Measurements from ENCODE around the gene MGARP. TPM values are rescaled to one million over a fixed set of nuclear protein-coding genes. Genes with fewer than 3 reads are reported as not detected.
A peak's percentile ranks its signal among the peaks of the same experiment; 100 is the strongest.

Gene MGARP
- total and polyA plus RNA-seq, 2 of the 4 experiments (the other 2 are of a cell fraction): 34.7 to 35.0 TPM

GRCh38 chr4:139246166-139246565 lies 33.9 kb downstream of the MGARP start:
- H3K27me3 ChIP-seq (ENCODE audit: control insufficient read depth, insufficient read depth, low read length): no peaks in the 10 kb centered on the region
- peak overlapping the region; percentile 92 for H2BK20ac ChIP-seq (ENCODE audit: low read depth, low read length)
- CTCF ChIA-PET: interaction anchor here (0.7 kb wide), 1 partner anchor 65 kb away, joined by 3 read pairs; no protein-coding TSS in a partner anchor
- H3K79me1 ChIP-seq (ENCODE audit: low read depth in 1 of 2, low read length in 2 of 2): no peaks in the 10 kb centered on the region; a peak in 1 of 4 replicates
- POLR2A ChIA-PET (ENCODE audit: unreplicated experiment): no interaction called here
- in situ Hi-C loops (cut with MboI; ENCODE audit: low sequenced_read_pairs) (no loop called here), intact Hi-C loops (cut with micrococcal nuclease) (no loop called here), dilution Hi-C loops (cut with HindIII; ENCODE audit: low sequenced_read_pairs, unreplicated experiment) (no loop called here)
- peak overlapping the region; percentile 95 for H4K5ac ChIP-seq (ENCODE audit: low read depth, low read length)
- peaks cover 9% of the 10 kb centered on the region for H3K9me1 ChIP-seq (ENCODE audit: insufficient read depth, low read length)
- H3K36me3 ChIP-seq (ENCODE audit: control insufficient read depth, insufficient read depth, low read length): no peaks in the 10 kb centered on the region
- H3K18ac ChIP-seq (ENCODE audit: low read depth, low read length): peak overlapping the region; percentile 63
- H3K9me3 ChIP-seq (ENCODE audit: control insufficient read depth, insufficient read depth, low read length): no peaks in the 10 kb centered on the region
- H3K4me3 ChIP-seq (ENCODE audit: insufficient read depth, low read depth, low read length): no peak overlapping the region
- peak overlapping the region; percentile 43; the same call in 1 of the 2 replicates for H3K56ac ChIP-seq (ENCODE audit: extremely low read depth, insufficient read depth, low read length)
- H3K9ac ChIP-seq (ENCODE audit: low read depth, low read length): 0 out of 2 replicates have a peak overlapping the region, but pooled peaks have one; percentile 28
- H4K91ac ChIP-seq (ENCODE audit: insufficient read depth, low read depth, low read length): peak overlapping the region; percentile 95
- no peak overlapping the region for H3K4me2 ChIP-seq (ENCODE audit: low read depth, low read length)
- H3K14ac ChIP-seq (replicated peaks; ENCODE audit: low read depth, low read length): peak overlapping the region; percentile 79
- peak overlapping the region; percentile 79 for H2AK5ac ChIP-seq (ENCODE audit: low read depth, low read length)
- BruUV-seq (replicated peaks): no TSS peak
- no peak overlapping the region for H2AK9ac ChIP-seq (replicated peaks; ENCODE audit: low read depth, low read length, poor library complexity)
- H2BK120ac ChIP-seq (ENCODE audit: low read depth, low read length): peak overlapping the region; percentile 95
- peak overlapping the region; percentile 56 for H2BK5ac ChIP-seq (ENCODE audit: low read depth, low read length, poor library complexity, severe bottlenecking)
- H3K4ac ChIP-seq (ENCODE audit: low read depth, low read length): peak overlapping the region; percentile 97
- no peak for DNase-seq
- no CpG with 5 or more reads among the region's 3 CpGs for WGBS, 2 experiments (ENCODE audit: extremely low coverage in 2 of 2, insufficient read length in 1 of 2)
- peak overlapping the region; percentile 80 to 94 for H4K8ac ChIP-seq (ENCODE audit: low read depth in 2 of 2, low read length in 2 of 2)
- H3K4me1 ChIP-seq (ENCODE audit: control insufficient read depth, insufficient read depth, low read length): peaks cover 31% of the 10 kb centered on the region
- H3K27ac ChIP-seq (ENCODE audit: insufficient read depth, low read length): peak overlapping the region; percentile 63
- H4K20me1 ChIP-seq (ENCODE audit: insufficient read depth, low read length): no peaks in the 10 kb centered on the region
- H2AFZ ChIP-seq (replicated peaks; ENCODE audit: low read length, poor library complexity): no peak overlapping the region
- H2BK15ac ChIP-seq (ENCODE audit: low read depth, low read length): peak overlapping the region; percentile 80
- no peak for ATAC-seq (ENCODE audit: low read depth)
- TF ChIP-seq MAFK (IDR thresholded peaks at IDR 0.05; ENCODE audit: low read depth, low read length): no peak
- TF ChIP-seq BHLHE40 (IDR thresholded peaks at IDR 0.05; ENCODE audit: low read depth, low read length): no peak
- TF ChIP-seq MAZ (IDR thresholded peaks at IDR 0.05; ENCODE audit: borderline replicate concordance, low read depth, low read length): no peak
- TF ChIP-seq FOS (IDR thresholded peaks at IDR 0.05; ENCODE audit: low read depth, low read length): no peak
- no peak for TF ChIP-seq NFE2L2 (IDR thresholded peaks at IDR 0.05; ENCODE audit: low read depth, low read length)
- TF ChIP-seq RAD21 (IDR thresholded peaks at IDR 0.05; ENCODE audit: low read length): no peak
- TF ChIP-seq CHD1 (IDR thresholded peaks at IDR 0.05; ENCODE audit: low read depth, low read length): no peak
- no peak for TF ChIP-seq SMC3 (IDR thresholded peaks at IDR 0.05; ENCODE audit: low read depth, low read length)
- TF ChIP-seq RCOR1 (IDR thresholded peaks at IDR 0.05; ENCODE audit: insufficient replicate concordance, low read length): no peak
- no peak for TF ChIP-seq CTCF (conservative IDR thresholded peaks at IDR 0.05; ENCODE audit: low read depth, low read length)
- TF ChIP-seq POLR2A (IDR thresholded peaks at IDR 0.05; ENCODE audit: low read depth, low read length): no peak
- no peak for TF ChIP-seq USF2 (IDR thresholded peaks at IDR 0.05; ENCODE audit: low read depth, low read length)
- no peak for TF ChIP-seq CEBPB (IDR thresholded peaks at IDR 0.05; ENCODE audit: low read depth, low read length)
- no peak for TF ChIP-seq ELK1 (IDR thresholded peaks at IDR 0.05; ENCODE audit: borderline replicate concordance, low read depth, low read length)
- TF ChIP-seq MXI1 (IDR thresholded peaks at IDR 0.05; ENCODE audit: borderline replicate concordance, low read depth, low read length): no peak
- TF ChIP-seq RFX5 (IDR thresholded peaks at IDR 0.05; ENCODE audit: low read depth, low read length): no peak
- peak overlapping the region; percentile 73 for H3K23ac ChIP-seq (ENCODE audit: low read depth, low read length)

All from IMR-90 (cell line).